HepG2 (cell line): ENCODE measurements around the gene GNG4.

Source experiments
- BCL3 ChIP-seq: sonication (generic); formaldehyde crosslinking; IDR thresholded peaks from 2 replicates; pipeline ENCODE4 v1.5.1; 2020; ENCODE audit warnings: mild to moderate bottlenecking, missing genetic modification reagents, moderate library complexity
- CHD2 ChIP-seq: IDR thresholded peaks from 2 replicates; pipeline ENCODE4 v1.6.1; 2011; ENCODE audit warnings: low read depth, low read length, improper control_type of control experiment
- CTCF ChIP-seq: sonication (generic); formaldehyde crosslinking; IDR thresholded peaks from 2 replicates; pipeline ENCODE4 v1.5.0; 2020; ENCODE audit warnings: mild to moderate bottlenecking, missing genetic modification reagents, moderate library complexity
- FOSL1 ChIP-seq: sonication (generic); formaldehyde crosslinking; IDR thresholded peaks from 2 replicates; pipeline ENCODE4 v1.9.0; 2021; ENCODE audit warnings: missing genetic modification reagents, borderline replicate concordance
- GZF1 ChIP-seq: sonication (generic); formaldehyde crosslinking; IDR thresholded peaks from 2 replicates; pipeline ENCODE4 v1.5.1; 2020; ENCODE audit warnings: mild to moderate bottlenecking, missing genetic modification reagents
- HDAC2 ChIP-seq: sonication (generic); formaldehyde crosslinking; IDR thresholded peaks from 2 replicates; pipeline ENCODE4 v1.4.0; 2020; ENCODE audit warnings: missing genetic modification reagents
- NFKB2 ChIP-seq: sonication (generic); formaldehyde crosslinking; IDR thresholded peaks from 2 replicates; pipeline ENCODE4 v1.4.0; 2020; ENCODE audit warnings: missing genetic modification reagents, borderline replicate concordance
- NR1H2 ChIP-seq: sonication (generic); formaldehyde crosslinking; IDR thresholded peaks from 2 replicates; pipeline ENCODE4 v1.8.1; 2022; ENCODE audit warnings: low read depth, missing genetic modification reagents, borderline replicate concordance
- SMC3 ChIP-seq: IDR thresholded peaks from 2 replicates; pipeline ENCODE4 v1.6.1; 2011; ENCODE audit warnings: low read length, improper control_type of control experiment
- ZBTB20 ChIP-seq: sonication (generic); formaldehyde crosslinking; IDR thresholded peaks from 2 replicates; pipeline ENCODE4 v1.8.1; 2023; ENCODE audit warnings: missing genetic modification reagents, low read depth, mild to moderate bottlenecking, borderline replicate concordance
- ZNF609 ChIP-seq: sonication (generic); formaldehyde crosslinking; IDR thresholded peaks from 2 replicates; pipeline ENCODE4 v1.4.0; 2020; ENCODE audit warnings: mild to moderate bottlenecking, missing genetic modification reagents, borderline replicate concordance
- ZNF691 ChIP-seq: sonication (generic); formaldehyde crosslinking; IDR thresholded peaks from 2 replicates; pipeline ENCODE4 v1.4.0; 2020; ENCODE audit warnings: missing genetic modification reagents, low read depth, mild to moderate bottlenecking, borderline replicate concordance
- ZNF747 ChIP-seq: sonication (generic); formaldehyde crosslinking; IDR thresholded peaks from 2 replicates; pipeline ENCODE4 v1.8.1; 2023; ENCODE audit warnings: missing genetic modification reagents, mild to moderate bottlenecking, borderline replicate concordance
- ZSCAN5A ChIP-seq: sonication (generic); formaldehyde crosslinking; IDR thresholded peaks from 2 replicates; pipeline ENCODE4 v1.8.0; 2022; ENCODE audit warnings: mild to moderate bottlenecking, missing genetic modification reagents, borderline replicate concordance

GRCh38 chr1:235651170-235651806, 1.7 kb upstream of the GNG4 start:
- TF ChIP-seq NR1H2 (no peak), ZNF747 (0 out of 2 replicates have a peak, but pooled peaks have one; percentile 88), CTCF (CRISPR knock-in tag) (no peak; the same call in 1 of the 2 replicates), BCL3 (no peak), ZSCAN5A (CRISPR knock-in tag) (no peak), SMC3 (no peak), ZNF609 (CRISPR knock-in tag) (no peak), HDAC2 (CRISPR knock-in tag) (no peak), ZNF691 (CRISPR knock-in tag) (no peak), NFKB2 (no peak), FOSL1 (CRISPR knock-in tag) (no peak), ZBTB20 (CRISPR knock-in tag) (no peak), CHD2 (no peak; the same call in 1 of the 2 replicates), GZF1 (CRISPR knock-in tag) (no peak)
